WI38 (cell line): ENCODE measurements around the gene CDC42.

ENCODE experiments used
- H3K4me3 ChIP-seq: 2 replicates; pipeline ENCODE4 v1.5.1; 2011; ENCODE audit warnings: low read depth, mild to moderate bottlenecking, control low read depth, low read length
- CTCF ChIP-seq: IDR thresholded peaks from 2 replicates; pipeline ENCODE4 v1.5.1; 2012; ENCODE audit warnings: low read depth, mild to moderate bottlenecking, control low read depth, low read length

Gene CDC42

GRCh38 chr1:22075718-22076117, 23.2 kb downstream of the CDC42 start:
- H3K4me3 ChIP-seq = no peak overlapping the region
- no peak for TF ChIP-seq CTCF

- no peak for TF ChIP-seq CTCF
- no peak overlapping the region for H3K4me3 ChIP-seq
Measured at GRCh38 chr1:22076346-22076745, 23.8 kb downstream of the CDC42 start.

GRCh38 chr1:22077728-22078127, 25.2 kb downstream of the CDC42 start:
- H3K4me3 ChIP-seq = no peak overlapping the region
- TF ChIP-seq CTCF = no peak

- no peak overlapping the region for H3K4me3 ChIP-seq
- no peak for TF ChIP-seq CTCF
Measured at GRCh38 chr1:22078133-22078532, 25.6 kb downstream of the CDC42 start.

GRCh38 chr1:22080191-22080590, 27.7 kb downstream of the CDC42 start:
- no peak for TF ChIP-seq CTCF
- H3K4me3 ChIP-seq = no peak overlapping the region

GRCh38 chr1:22088331-22088730, 35.8 kb downstream of the CDC42 start:
- H3K4me3 ChIP-seq = no peak overlapping the region
- no peak for TF ChIP-seq CTCF

- H3K4me3 ChIP-seq = no peak overlapping the region
- no peak for TF ChIP-seq CTCF
Measured at GRCh38 chr1:22089134-22089571, 36.6 kb downstream of the CDC42 start.
